HCT116 (cell line): ENCODE data around the gene FBXO31. TPM values are rescaled to one million over a fixed set of nuclear protein-coding genes. Genes with fewer than 3 reads are reported as not detected.
A peak's percentile ranks its signal among the peaks of the same experiment; 100 is the strongest.

Source experiments
- ATAC-seq: fragments of 200-7000 bp; cut with Tn5 transposase; 2 replicates; pipeline ENCODE4 v1.9.1; 2020; ENCODE audit warnings: mild to moderate bottlenecking, moderate library complexity
- BruUV-seq: library from RNA; stranded (reverse); fragments of 400-500 nt; replicated peaks from 2 replicates; lab custom pipeline; 2021; lab: Mats Ljungman, UMichigan
- CTCF ChIA-PET: fragments of 300-600 bp; sonication (Branson Sonifier 250); formaldehyde crosslinking; loops from one replicate; lab custom pipeline; 2021; ENCODE audit warnings: antibody characterized with exemption; lab: Charles Lee
- POLR2A ChIA-PET: fragments of 300-600, 350-600 bp; sonication (Branson Sonifier 250); formaldehyde crosslinking; loops from one replicate; lab custom pipeline; 2021; ENCODE audit warnings: antibody characterized with exemption; lab: Charles Lee
- RAD21 ChIA-PET, 2 experiments: fragments of 300-600 bp; sonication (Branson Sonifier 250); formaldehyde crosslinking; loops; one replicate each; lab custom pipeline; 2023; ENCODE audit warnings: low total read pairs in 2 of 2; ENCODE audit not compliant: uncharacterized antibody in 2 of 2, unreplicated experiment in 2 of 2, low non-redundant PET in 1 of 2; lab: Charles Lee
- DNase-seq: peaks from one replicate; pipeline ENCODE4 v3.0.0-alpha.2; 2010; ENCODE audit warnings: low read depth, low spot score
- H2AFZ ChIP-seq: fragments of 200-600 bp; shearing (Covaris generic), sonication (generic); 2 replicates; pipeline ENCODE4 v1.6.1; 2017; ENCODE audit warnings: low read depth, mixed run types, mixed read lengths, antibody characterized with exemption, low read length; ENCODE audit not compliant: poor library complexity, severe bottlenecking
- H3K27ac ChIP-seq: 2 replicates; pipeline ENCODE4 v1.5.1; 2012; ENCODE audit warnings: low read depth, low read length
- H3K27me3 ChIP-seq: fragments of 200-600 bp; sonication (generic); 2 replicates; pipeline ENCODE4 v1.6.1; 2016; ENCODE audit warnings: mixed run types, low read length, mixed read lengths; ENCODE audit not compliant: insufficient read depth
- H3K36me3 ChIP-seq, 2 experiments: fragments of 200-500 bp in 1 of 2; fragments of 200-600 bp in 1 of 2; sonication (Bioruptor generic) in 1 of 2; sonication (generic) in 1 of 2; 2 replicates each; pipeline versions ENCODE4 v1.5.1 to v1.6.1; 2014 to 2016; ENCODE audit warnings: low read length in 2 of 2, inconsistent platforms in 1 of 2, mixed read lengths in 1 of 2, mixed run types in 1 of 2; ENCODE audit not compliant: insufficient read depth in 2 of 2, control insufficient read depth in 1 of 2
- H3K4me1 ChIP-seq, 2 experiments: fragments of 200-600 bp in 1 of 2; sonication (generic) in 1 of 2; 2 replicates each; pipeline versions ENCODE4 v1.5.1 to v1.6.1; 2012 to 2017; ENCODE audit warnings: low read length in 2 of 2, inconsistent platforms in 1 of 2, mild to moderate bottlenecking in 1 of 2, mixed read lengths in 1 of 2, mixed run types in 1 of 2, moderate library complexity in 1 of 2; ENCODE audit not compliant: insufficient read depth in 2 of 2, control insufficient read depth in 1 of 2
- H3K4me2 ChIP-seq: fragments of 200-600 bp; sonication (generic); 2 replicates; pipeline ENCODE4 v1.6.1; 2017; ENCODE audit warnings: mixed run types, low read length, mixed read lengths
- H3K4me3 ChIP-seq, 2 experiments: fragments of 200-600 bp in 1 of 2; sonication (generic) in 1 of 2; replicated peaks in 1 of 2; 2 replicates each; pipeline ENCODE4 v1.5.1; 2011 to 2016; ENCODE audit warnings: low read length in 2 of 2, control low read depth in 1 of 2, low read depth in 1 of 2, mild to moderate bottlenecking in 1 of 2, mixed read lengths in 1 of 2, mixed run types in 1 of 2
- H3K79me2 ChIP-seq: fragments of 200-600 bp; sonication (generic); 2 replicates; pipeline ENCODE4 v1.6.1; 2017; ENCODE audit warnings: mild to moderate bottlenecking, mixed run types, low read length, moderate library complexity, mixed read lengths; ENCODE audit not compliant: insufficient read depth
- H3K9ac ChIP-seq: fragments of 200-600 bp; sonication (generic); 2 replicates; pipeline ENCODE4 v1.6.1; 2016; ENCODE audit warnings: low read length, mixed read lengths
- H3K9me2 ChIP-seq: fragments of 200-600 bp; sonication (generic), shearing (Covaris generic); 2 replicates; pipeline ENCODE4 v1.6.1; 2017; ENCODE audit warnings: mixed run types, mild to moderate bottlenecking, moderate library complexity; ENCODE audit not compliant: insufficient read depth
- H3K9me3 ChIP-seq, 2 experiments: fragments of 200-500 bp in 1 of 2; fragments of 200-600 bp in 1 of 2; sonication (Bioruptor generic) in 1 of 2; sonication (generic) in 1 of 2; 2 replicates each; pipeline ENCODE4 v1.6.1; 2014 to 2017; ENCODE audit warnings: low read length in 2 of 2, mixed read lengths in 2 of 2, inconsistent platforms in 1 of 2, low read depth in 1 of 2, mild to moderate bottlenecking in 1 of 2, mixed run types in 1 of 2, moderate library complexity in 1 of 2; ENCODE audit not compliant: control insufficient read depth in 1 of 2, insufficient read depth in 1 of 2
- H4K20me1 ChIP-seq: fragments of 200-600 bp; sonication (generic), shearing (Covaris generic); 2 replicates; pipeline ENCODE4 v1.6.1; 2017; ENCODE audit warnings: mixed run types, mild to moderate bottlenecking, moderate library complexity; ENCODE audit not compliant: insufficient read depth
- ATF3 ChIP-seq: IDR thresholded peaks from 2 replicates; pipeline ENCODE4 v1.6.1; 2012
- CBX3 ChIP-seq: IDR thresholded peaks from 2 replicates; pipeline ENCODE4 v1.6.1; 2012; ENCODE audit warnings: low read depth
- CEBPB ChIP-seq: IDR thresholded peaks from 2 replicates; pipeline ENCODE4 v1.6.1; 2012; ENCODE audit warnings: low read depth
- CTCF ChIP-seq, 3 experiments: fragments of 200-600 bp in 1 of 3; sonication (generic) in 1 of 3; IDR thresholded peaks in 2 of 3; conservative IDR thresholded peaks in 1 of 3; 2 replicates each; pipeline ENCODE4 v1.5.1; 2012 to 2017; ENCODE audit warnings: low read depth in 2 of 3, low read length in 2 of 3, antibody characterized with exemption in 1 of 3, borderline replicate concordance in 1 of 3, control low read depth in 1 of 3, mild to moderate bottlenecking in 1 of 3, mixed read lengths in 1 of 3, mixed run types in 1 of 3, moderate library complexity in 1 of 3; ENCODE audit not compliant: insufficient read depth in 1 of 3
- ELF1 ChIP-seq: IDR thresholded peaks from 2 replicates; pipeline ENCODE4 v1.6.1; 2012; ENCODE audit warnings: low read depth, borderline replicate concordance
- EZH2phosphoT487 ChIP-seq: fragments of 200-600 bp; IDR thresholded peaks from 2 replicates; pipeline ENCODE4 v1.6.1; 2018; ENCODE audit warnings: antibody characterized with exemption, borderline replicate concordance
- FOSL1 ChIP-seq: IDR thresholded peaks from 2 replicates; pipeline ENCODE4 v1.6.1; 2012; ENCODE audit warnings: low read depth
- JUND ChIP-seq: IDR thresholded peaks from 2 replicates; pipeline ENCODE4 v1.6.1; 2012
- MAX ChIP-seq: IDR thresholded peaks from 2 replicates; pipeline ENCODE4 v1.6.1; 2012
- POLR2A ChIP-seq: IDR thresholded peaks from 2 replicates; pipeline ENCODE4 v1.7.0; 2011; ENCODE audit warnings: borderline replicate concordance; ENCODE audit not compliant: insufficient read depth, insufficient read length; ENCODE audit errors: extremely low read depth
- POLR2AphosphoS5 ChIP-seq: IDR thresholded peaks from 2 replicates; pipeline ENCODE4 v1.6.1; 2011; ENCODE audit warnings: mild to moderate bottlenecking, low read depth, low read length, moderate library complexity
- RAD21 ChIP-seq: IDR thresholded peaks from 2 replicates; pipeline ENCODE4 v1.6.1; 2012; ENCODE audit warnings: low read depth, mild to moderate bottlenecking
- SP1 ChIP-seq: IDR thresholded peaks from 2 replicates; pipeline ENCODE4 v1.6.1; 2012; ENCODE audit warnings: low read depth
- SRF ChIP-seq: IDR thresholded peaks from 2 replicates; pipeline ENCODE4 v1.6.1; 2012; ENCODE audit warnings: low read depth
- YY1 ChIP-seq: IDR thresholded peaks from 2 replicates; pipeline ENCODE4 v1.6.1; 2011; ENCODE audit warnings: low read length, low read depth, moderate library complexity, mild to moderate bottlenecking; ENCODE audit not compliant: insufficient replicate concordance; ENCODE audit errors: extremely low read depth
- ZBTB33 ChIP-seq: IDR thresholded peaks from 2 replicates; pipeline ENCODE4 v1.6.1; 2011; ENCODE audit warnings: mild to moderate bottlenecking, low read length, moderate library complexity; ENCODE audit not compliant: insufficient replicate concordance; ENCODE audit errors: extremely low read depth
- ZFX ChIP-seq: fragments of 450-650 bp; IDR thresholded peaks from 2 replicates; pipeline ENCODE4 v1.6.1; 2017
- ZNF274 ChIP-seq: fragments of 200-500 bp; sonication (Bioruptor generic); IDR thresholded peaks from 2 replicates; pipeline ENCODE4 v1.6.1; 2014; ENCODE audit warnings: mild to moderate bottlenecking, low read depth, low read length, inconsistent platforms
- intact Hi-C: fragments of 100-400 bp; cut with micrococcal nuclease; formaldehyde crosslinking; loops from 2 replicates; pipeline ENCODE4 v1.10.0; 2022
- total RNA-seq: library from RNA; stranded (reverse); gene quantifications from one replicate; pipeline ENCODE4 v1.2.1, GENCODE V29; 2021; ENCODE audit not compliant: unreplicated experiment

Gene FBXO31
- total RNA-seq, 1 experiment from 2014 or later, result 52.1 TPM

- H3K79me2 ChIP-seq, result peaks cover 29% of the 10 kb centered on the region
- CTCF ChIA-PET, result no interaction called here
Measured at GRCh38 chr16:87391950-87392820, 8.6 kb upstream of the FBXO31 start, which contains the start of gene MAP1LC3B. Gene MAP1LC3B (plus strand): TSS chr16:87392336. CDS start chr16:87392428, 92 bp downstream.

More at GRCh38 chr16:87391950-87392820, 8.6 kb upstream of the FBXO31 start, which contains the start of gene MAP1LC3B:
- peaks cover 47 to 59% of the 10 kb centered on the region in 2 experiments for H3K4me1 ChIP-seq
- H3K4me2 ChIP-seq, result peak within 1 kb of the TSS; percentile 87
- no TSS peak for BruUV-seq
- ChIA-PET POLR2A (interaction anchor here (1.7 kb wide), 2 partner anchors 8 to 13 kb away, joined by 4 to 9 read pairs; partner anchors contain the start of gene FBXO31), RAD21 (no interaction called here)
- intact Hi-C loops, result no loop called here
- H3K9me3 ChIP-seq, result no peaks in the 10 kb centered on the region
- H3K9me2 ChIP-seq, result no peaks in the 10 kb centered on the region
- ATAC-seq (peak; percentile 72), DNase-seq (peak; percentile 92)
- H3K36me3 ChIP-seq, result no peaks in the 10 kb centered on the region
- H3K9ac ChIP-seq, result peak within 1 kb of the TSS; percentile 79
- no peaks in the 10 kb centered on the region for H3K27me3 ChIP-seq
- H3K27ac ChIP-seq, result peak within 1 kb of the TSS; percentile 87
- peak within 1 kb of the TSS; percentile 72 for H3K4me3 ChIP-seq
- H2AFZ ChIP-seq, result no peak within 1 kb of the TSS
- no peak for TF ChIP-seq ZNF274
- TF ChIP-seq ZBTB33, result peak; percentile 46
- TF ChIP-seq CBX3, result no peak
- TF ChIP-seq ELF1, result no peak
- peak; percentile 94 for TF ChIP-seq ZFX
- TF ChIP-seq ATF3, result no peak
- peak; percentile 80 for TF ChIP-seq POLR2A
- TF ChIP-seq FOSL1, result no peak
- TF ChIP-seq SRF, result no peak
- TF ChIP-seq CEBPB, result no peak
- TF ChIP-seq POLR2AphosphoS5, result peak; percentile 94
- no peak for TF ChIP-seq RAD21
- no peak for TF ChIP-seq CTCF (IDR thresholded peaks at IDR 0.05 in 2 of 3, conservative IDR thresholded peaks at IDR 0.05 in 1 of 3; ENCODE audit: borderline replicate concordance in 1 of 3, insufficient read depth in 1 of 3, low read depth in 2 of 3, low read length in 2 of 3)
- no peak for TF ChIP-seq JUND
- no peak for TF ChIP-seq EZH2phosphoT487
- TF ChIP-seq YY1, result peak; percentile 100
- no peak for TF ChIP-seq MAX
- no peak for TF ChIP-seq SP1
- 0 out of 2 replicates have a peak, but pooled peaks cover 4% of the 10 kb centered on the region for H4K20me1 ChIP-seq
